HepG2 (cell line): ENCODE data around the gene SH3BP2. TPM values are rescaled to one million over a fixed set of nuclear protein-coding genes. Genes with fewer than 3 reads are reported as not detected.

Experiments
- ADNP ChIP-seq: sonication (generic); formaldehyde crosslinking; IDR thresholded peaks from 2 replicates; pipeline ENCODE4 v1.4.0; 2020; ENCODE audit warnings: missing genetic modification reagents
- DBP ChIP-seq: sonication (generic); formaldehyde crosslinking; IDR thresholded peaks from 2 replicates; pipeline ENCODE4 v1.4.0; 2020; ENCODE audit warnings: missing genetic modification reagents; ENCODE audit errors: not compliant biosample characterization
- GPN1 ChIP-seq: sonication (generic); formaldehyde crosslinking; IDR thresholded peaks from 2 replicates; pipeline ENCODE4 v1.5.1; 2020; ENCODE audit warnings: missing genetic modification reagents, borderline replicate concordance
- KDM6A ChIP-seq: IDR thresholded peaks from 2 replicates; pipeline ENCODE4 v1.6.1; 2016; ENCODE audit warnings: low read depth
- KLF12 ChIP-seq: sonication (generic); formaldehyde crosslinking; IDR thresholded peaks from 2 replicates; pipeline ENCODE4 v1.4.0; 2020; ENCODE audit warnings: missing genetic modification reagents, borderline replicate concordance
- SIN3B ChIP-seq: fragments of 150-350 bp; IDR thresholded peaks from 2 replicates; pipeline ENCODE4 v1.6.1; 2014; ENCODE audit warnings: low read length
- U2AF1 ChIP-seq: fragments of 200-400 bp; formaldehyde crosslinking; optimal IDR thresholded peaks from 2 replicates; pipeline ENCODE3; 2017; ENCODE audit warnings: mild to moderate bottlenecking, low read depth, low read length
- YEATS2 ChIP-seq: sonication (generic); formaldehyde crosslinking; IDR thresholded peaks from 2 replicates; pipeline ENCODE4 v1.4.0; 2020; ENCODE audit warnings: missing genetic modification reagents, borderline replicate concordance
- YY1 ChIP-seq: IDR thresholded peaks from 2 replicates; pipeline ENCODE4 v1.6.1; 2011; ENCODE audit warnings: low read length, low read depth, moderate library complexity, mild to moderate bottlenecking; ENCODE audit not compliant: insufficient read depth, insufficient replicate concordance
- ZMAT5 ChIP-seq: sonication (generic); formaldehyde crosslinking; IDR thresholded peaks from 2 replicates; pipeline ENCODE4 v1.5.0; 2020; ENCODE audit warnings: mild to moderate bottlenecking, low read depth, missing genetic modification reagents, borderline replicate concordance
- ZMYM3 ChIP-seq: sonication (generic); formaldehyde crosslinking; IDR thresholded peaks from 2 replicates; pipeline ENCODE4 v1.5.1; 2020; ENCODE audit warnings: mild to moderate bottlenecking, missing genetic modification reagents
- ZNF101 ChIP-seq: sonication (generic); formaldehyde crosslinking; IDR thresholded peaks from 2 replicates; pipeline ENCODE4 v1.4.0; 2020; ENCODE audit warnings: mild to moderate bottlenecking, low read depth, missing genetic modification reagents, borderline replicate concordance
- ZNF225 ChIP-seq: sonication (generic); formaldehyde crosslinking; IDR thresholded peaks from 2 replicates; pipeline ENCODE4 v1.4.0; 2020; ENCODE audit warnings: mild to moderate bottlenecking, missing genetic modification reagents
- ZNF263 ChIP-seq: sonication (generic); formaldehyde crosslinking; IDR thresholded peaks from 2 replicates; pipeline ENCODE4 v1.4.0; 2020; ENCODE audit warnings: missing genetic modification reagents
- ZNF335 ChIP-seq: sonication (generic); formaldehyde crosslinking; IDR thresholded peaks from 2 replicates; pipeline ENCODE4 v1.4.0; 2020; ENCODE audit warnings: missing genetic modification reagents
- ZNF343 ChIP-seq: sonication (generic); formaldehyde crosslinking; IDR thresholded peaks from 2 replicates; pipeline ENCODE4 v1.4.0; 2020; ENCODE audit warnings: mild to moderate bottlenecking, missing genetic modification reagents
- ZNF660 ChIP-seq: sonication (generic); formaldehyde crosslinking; IDR thresholded peaks from 2 replicates; pipeline ENCODE4 v1.5.1; 2020; ENCODE audit warnings: mild to moderate bottlenecking, low read depth, missing genetic modification reagents, borderline replicate concordance
- ZNF713 ChIP-seq: sonication (generic); formaldehyde crosslinking; IDR thresholded peaks from 2 replicates; pipeline ENCODE4 v1.4.0; 2020; ENCODE audit warnings: mild to moderate bottlenecking, missing genetic modification reagents
- ZSCAN30 ChIP-seq: sonication (generic); formaldehyde crosslinking; IDR thresholded peaks from 2 replicates; pipeline ENCODE4 v1.5.0; 2020; ENCODE audit warnings: mild to moderate bottlenecking, missing genetic modification reagents
- polyA plus RNA-seq, 8 experiments: library from polyadenylated mRNA; depleted of rRNA in 3 of 8; stranded (reverse) in 7 of 8; unstranded in 1 of 8; fragments of >200 nt; fragmentation: Illumina TruSeq in 4 of 8; extraction: Trizol in 4 of 8; gene quantifications; 2 replicates each; pipeline versions ENCODE4 v1.2.1 to v1.2.3, GENCODE V29; 2011 to 2016; ENCODE audit warnings: low read depth in 4 of 8, missing spikeins in 1 of 8, mixed read lengths in 1 of 8; ENCODE audit not compliant: insufficient read depth in 1 of 8
- total RNA-seq, 5 experiments: library from RNA; depleted of rRNA; stranded (reverse); fragments of >200 nt; fragmentation: Illumina TruSeq; extraction: Trizol; gene quantifications; 2 replicates each; pipeline ENCODE4 v1.2.3, GENCODE V29; 2016; ENCODE audit warnings: low read depth in 1 of 5
- TF ChIP-seq, protein P1 (sequence below): sonication (generic); formaldehyde crosslinking; IDR thresholded peaks from 2 replicates; pipeline ENCODE4 v1.8.0; 2022; ENCODE audit warnings: missing genetic modification reagents, mild to moderate bottlenecking, borderline replicate concordance
- TF ChIP-seq, protein P2 (sequence below): sonication (generic); formaldehyde crosslinking; IDR thresholded peaks from 2 replicates; pipeline ENCODE4 v1.5.0; 2020; ENCODE audit warnings: missing genetic modification reagents
- TF ChIP-seq, protein P3 (sequence below): sonication (generic); formaldehyde crosslinking; conservative IDR thresholded peaks from 2 replicates; pipeline ENCODE4 v1.4.0; 2020; ENCODE audit warnings: missing genetic modification reagents
- TF ChIP-seq, protein P4 (sequence below): sonication (generic); formaldehyde crosslinking; conservative IDR thresholded peaks from 2 replicates; pipeline ENCODE4 v1.8.0; 2022; ENCODE audit warnings: missing genetic modification reagents
- TF ChIP-seq, protein P5 (sequence below): sonication (generic); formaldehyde crosslinking; IDR thresholded peaks from 2 replicates; pipeline ENCODE4 v1.4.0; 2020; ENCODE audit warnings: mild to moderate bottlenecking, missing genetic modification reagents

The SH3BP2 gene
- total and polyA plus RNA-seq, 2 of the 13 experiments (the other 11 are each of a cell fraction or from before 2014, with no cell fraction given): 16.9 to 34.5 TPM

- TF ChIP-seq, protein P1, sequence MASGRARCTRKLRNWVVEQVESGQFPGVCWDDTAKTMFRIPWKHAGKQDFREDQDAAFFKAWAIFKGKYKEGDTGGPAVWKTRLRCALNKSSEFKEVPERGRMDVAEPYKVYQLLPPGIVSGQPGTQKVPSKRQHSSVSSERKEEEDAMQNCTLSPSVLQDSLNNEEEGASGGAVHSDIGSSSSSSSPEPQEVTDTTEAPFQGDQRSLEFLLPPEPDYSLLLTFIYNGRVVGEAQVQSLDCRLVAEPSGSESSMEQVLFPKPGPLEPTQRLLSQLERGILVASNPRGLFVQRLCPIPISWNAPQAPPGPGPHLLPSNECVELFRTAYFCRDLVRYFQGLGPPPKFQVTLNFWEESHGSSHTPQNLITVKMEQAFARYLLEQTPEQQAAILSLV (CRISPR knock-in tag): no peak
- TF ChIP-seq ZNF101 (CRISPR knock-in tag) (no peak), ZNF263 (CRISPR knock-in tag) (0 out of 2 replicates have a peak, but pooled peaks have one; percentile 26), ZSCAN30 (CRISPR knock-in tag) (no peak), ZNF343 (CRISPR knock-in tag) (no peak), KLF12 (CRISPR knock-in tag) (0 out of 2 replicates have a peak, but pooled peaks have one; percentile 38), GPN1 (CRISPR knock-in tag) (no peak), ZMYM3 (peak; percentile 38; the same call in 1 of the 2 replicates), ZNF335 (CRISPR knock-in tag) (no peak), YY1 (peak; percentile 47), YEATS2 (CRISPR knock-in tag) (no peak), ZNF225 (CRISPR knock-in tag) (no peak), SIN3B (no peak), ZNF660 (no peak), DBP (CRISPR knock-in tag) (no peak), KDM6A (no peak), ZMAT5 (CRISPR knock-in tag) (no peak), ZNF713 (CRISPR knock-in tag) (no peak), ADNP (CRISPR knock-in tag) (no peak), U2AF1 (no peak)
- TF ChIP-seq, protein P2, sequence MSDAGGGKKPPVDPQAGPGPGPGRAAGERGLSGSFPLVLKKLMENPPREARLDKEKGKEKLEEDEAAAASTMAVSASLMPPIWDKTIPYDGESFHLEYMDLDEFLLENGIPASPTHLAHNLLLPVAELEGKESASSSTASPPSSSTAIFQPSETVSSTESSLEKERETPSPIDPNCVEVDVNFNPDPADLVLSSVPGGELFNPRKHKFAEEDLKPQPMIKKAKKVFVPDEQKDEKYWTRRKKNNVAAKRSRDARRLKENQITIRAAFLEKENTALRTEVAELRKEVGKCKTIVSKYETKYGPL: no peak
- TF ChIP-seq, protein P3, sequence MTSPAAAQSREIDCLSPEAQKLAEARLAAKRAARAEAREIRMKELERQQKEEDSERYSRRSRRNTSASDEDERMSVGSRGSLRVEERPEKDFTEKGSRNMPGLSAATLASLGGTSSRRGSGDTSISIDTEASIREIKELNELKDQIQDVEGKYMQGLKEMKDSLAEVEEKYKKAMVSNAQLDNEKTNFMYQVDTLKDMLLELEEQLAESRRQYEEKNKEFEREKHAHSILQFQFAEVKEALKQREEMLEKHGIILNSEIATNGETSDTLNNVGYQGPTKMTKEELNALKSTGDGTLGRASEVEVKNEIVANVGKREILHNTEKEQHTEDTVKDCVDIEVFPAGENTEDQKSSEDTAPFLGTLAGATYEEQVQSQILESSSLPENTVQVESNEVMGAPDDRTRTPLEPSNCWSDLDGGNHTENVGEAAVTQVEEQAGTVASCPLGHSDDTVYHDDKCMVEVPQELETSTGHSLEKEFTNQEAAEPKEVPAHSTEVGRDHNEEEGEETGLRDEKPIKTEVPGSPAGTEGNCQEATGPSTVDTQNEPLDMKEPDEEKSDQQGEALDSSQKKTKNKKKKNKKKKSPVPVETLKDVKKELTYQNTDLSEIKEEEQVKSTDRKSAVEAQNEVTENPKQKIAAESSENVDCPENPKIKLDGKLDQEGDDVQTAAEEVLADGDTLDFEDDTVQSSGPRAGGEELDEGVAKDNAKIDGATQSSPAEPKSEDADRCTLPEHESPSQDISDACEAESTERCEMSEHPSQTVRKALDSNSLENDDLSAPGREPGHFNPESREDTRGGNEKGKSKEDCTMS: no peak
- TF ChIP-seq, protein P4, sequence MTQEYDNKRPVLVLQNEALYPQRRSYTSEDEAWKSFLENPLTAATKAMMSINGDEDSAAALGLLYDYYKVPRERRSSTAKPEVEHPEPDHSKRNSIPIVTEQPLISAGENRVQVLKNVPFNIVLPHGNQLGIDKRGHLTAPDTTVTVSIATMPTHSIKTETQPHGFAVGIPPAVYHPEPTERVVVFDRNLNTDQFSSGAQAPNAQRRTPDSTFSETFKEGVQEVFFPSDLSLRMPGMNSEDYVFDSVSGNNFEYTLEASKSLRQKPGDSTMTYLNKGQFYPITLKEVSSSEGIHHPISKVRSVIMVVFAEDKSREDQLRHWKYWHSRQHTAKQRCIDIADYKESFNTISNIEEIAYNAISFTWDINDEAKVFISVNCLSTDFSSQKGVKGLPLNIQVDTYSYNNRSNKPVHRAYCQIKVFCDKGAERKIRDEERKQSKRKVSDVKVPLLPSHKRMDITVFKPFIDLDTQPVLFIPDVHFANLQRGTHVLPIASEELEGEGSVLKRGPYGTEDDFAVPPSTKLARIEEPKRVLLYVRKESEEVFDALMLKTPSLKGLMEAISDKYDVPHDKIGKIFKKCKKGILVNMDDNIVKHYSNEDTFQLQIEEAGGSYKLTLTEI (CRISPR knock-in tag): no peak
- TF ChIP-seq, protein P5, sequence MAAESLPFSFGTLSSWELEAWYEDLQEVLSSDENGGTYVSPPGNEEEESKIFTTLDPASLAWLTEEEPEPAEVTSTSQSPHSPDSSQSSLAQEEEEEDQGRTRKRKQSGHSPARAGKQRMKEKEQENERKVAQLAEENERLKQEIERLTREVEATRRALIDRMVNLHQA (CRISPR knock-in tag): no peak
Measured at GRCh38 chr4:2855584-2855983, 62.7 kb downstream of the SH3BP2 start (continued).
